ENCODE data around the gene GBX1.

Gene GBX1

GRCh38 chr7:151129117-151129959 lies 38.2 kb downstream of the GBX1 start:
- DNase-seq (ENCODE audit: low read depth) = no peak
- Histone ChIP-seq H3K4me3 (ENCODE audit: low read length) (no peak overlapping the region), H3K9ac (ENCODE audit: low read length) (no peak overlapping the region), H3K9me3 (ENCODE audit: control insufficient read depth, low read length) (no peaks in the 10 kb centered on the region), H3K4me1 (ENCODE audit: control insufficient read depth, insufficient read depth, low read length) (peaks cover 7% of the 10 kb centered on the region), H3K27me3 (replicated peaks; ENCODE audit: control insufficient read depth, insufficient read depth, low read length) (no peaks in the 10 kb centered on the region), H3K36me3 (ENCODE audit: control insufficient read depth, insufficient read depth, low read length, severe bottlenecking) (peaks cover 64% of the 10 kb centered on the region)

GRCh38 chr7:151128716-151129115 lies 38.8 kb downstream of the GBX1 start:
- no peak overlapping the region for H3K9ac ChIP-seq (ENCODE audit: low read length)
- no peaks in the 10 kb centered on the region for H3K27me3 ChIP-seq (replicated peaks; ENCODE audit: control insufficient read depth, insufficient read depth, low read length)
- DNase-seq (ENCODE audit: low read depth) = no peak
- peaks cover 61% of the 10 kb centered on the region for H3K36me3 ChIP-seq (ENCODE audit: control insufficient read depth, insufficient read depth, low read length, severe bottlenecking)
- peaks cover 7% of the 10 kb centered on the region for H3K4me1 ChIP-seq (ENCODE audit: control insufficient read depth, insufficient read depth, low read length)
- H3K9me3 ChIP-seq (ENCODE audit: control insufficient read depth, low read length) = no peaks in the 10 kb centered on the region
- H3K4me3 ChIP-seq (ENCODE audit: low read length) = no peak overlapping the region

GRCh38 chr7:151128144-151128543 lies 39.4 kb downstream of the GBX1 start:
- Histone ChIP-seq H3K4me1 (ENCODE audit: control insufficient read depth, insufficient read depth, low read length) (peaks cover 7% of the 10 kb centered on the region), H3K27me3 (replicated peaks; ENCODE audit: control insufficient read depth, insufficient read depth, low read length) (no peaks in the 10 kb centered on the region), H3K4me3 (ENCODE audit: low read length) (no peak overlapping the region), H3K9ac (ENCODE audit: low read length) (no peak overlapping the region), H3K9me3 (ENCODE audit: control insufficient read depth, low read length) (no peaks in the 10 kb centered on the region), H3K36me3 (ENCODE audit: control insufficient read depth, insufficient read depth, low read length, severe bottlenecking) (peaks cover 63% of the 10 kb centered on the region)
- no peak for DNase-seq (ENCODE audit: low read depth)

GRCh38 chr7:151126491-151127137 lies 40.9 kb downstream of the GBX1 start:
- DNase-seq (ENCODE audit: low read depth) = no peak
- Histone ChIP-seq H3K4me1 (ENCODE audit: control insufficient read depth, insufficient read depth, low read length) (peaks cover 7% of the 10 kb centered on the region), H3K36me3 (ENCODE audit: control insufficient read depth, insufficient read depth, low read length, severe bottlenecking) (peaks cover 62% of the 10 kb centered on the region), H3K9me3 (ENCODE audit: control insufficient read depth, low read length) (no peaks in the 10 kb centered on the region), H3K9ac (ENCODE audit: low read length) (no peak overlapping the region), H3K4me3 (ENCODE audit: low read length) (no peak overlapping the region), H3K27me3 (replicated peaks; ENCODE audit: control insufficient read depth, insufficient read depth, low read length) (no peaks in the 10 kb centered on the region)

- peaks cover 7% of the 10 kb centered on the region for H3K4me1 ChIP-seq (ENCODE audit: control insufficient read depth, insufficient read depth, low read length)
- no peaks in the 10 kb centered on the region for H3K9me3 ChIP-seq (ENCODE audit: control insufficient read depth, low read length)
- no peak for DNase-seq (ENCODE audit: low read depth)
- H3K4me3 ChIP-seq (ENCODE audit: low read length) = peak overlapping the region; percentile 64
- H3K36me3 ChIP-seq (ENCODE audit: control insufficient read depth, insufficient read depth, low read length, severe bottlenecking) = peaks cover 62% of the 10 kb centered on the region
- H3K9ac ChIP-seq (ENCODE audit: low read length) = peak overlapping the region; percentile 12
- H3K27me3 ChIP-seq (replicated peaks; ENCODE audit: control insufficient read depth, insufficient read depth, low read length) = no peaks in the 10 kb centered on the region
Observed at GRCh38 chr7:151125846-151126481, 41.5 kb downstream of the GBX1 start.

- peaks cover 7% of the 10 kb centered on the region for H3K4me1 ChIP-seq (ENCODE audit: control insufficient read depth, insufficient read depth, low read length)
- no peaks in the 10 kb centered on the region for H3K9me3 ChIP-seq (ENCODE audit: control insufficient read depth, low read length)
- peak overlapping the region; percentile 12 for H3K9ac ChIP-seq (ENCODE audit: low read length)
- DNase-seq (ENCODE audit: low read depth) = no peak
- H3K27me3 ChIP-seq (replicated peaks; ENCODE audit: control insufficient read depth, insufficient read depth, low read length) = no peaks in the 10 kb centered on the region
- peaks cover 64% of the 10 kb centered on the region for H3K36me3 ChIP-seq (ENCODE audit: control insufficient read depth, insufficient read depth, low read length, severe bottlenecking)
- peak overlapping the region; percentile 64 for H3K4me3 ChIP-seq (ENCODE audit: low read length)
Observed at GRCh38 chr7:151125470-151125845, 42.0 kb downstream of the GBX1 start.

GRCh38 chr7:151124899-151125399 lies 42.5 kb downstream of the GBX1 start:
- Histone ChIP-seq H3K9me3 (ENCODE audit: control insufficient read depth, low read length) (no peaks in the 10 kb centered on the region), H3K9ac (ENCODE audit: low read length) (peak overlapping the region; percentile 12), H3K36me3 (ENCODE audit: control insufficient read depth, insufficient read depth, low read length, severe bottlenecking) (peaks cover 64% of the 10 kb centered on the region), H3K27me3 (replicated peaks; ENCODE audit: control insufficient read depth, insufficient read depth, low read length) (no peaks in the 10 kb centered on the region), H3K4me1 (ENCODE audit: control insufficient read depth, insufficient read depth, low read length) (peaks cover 7% of the 10 kb centered on the region), H3K4me3 (ENCODE audit: low read length) (peak overlapping the region; percentile 64)
- no peak for DNase-seq (ENCODE audit: low read depth)

GRCh38 chr7:151124481-151124880 lies 43.0 kb downstream of the GBX1 start:
- peaks cover 64% of the 10 kb centered on the region for H3K36me3 ChIP-seq (ENCODE audit: control insufficient read depth, insufficient read depth, low read length, severe bottlenecking)
- no peaks in the 10 kb centered on the region for H3K9me3 ChIP-seq (ENCODE audit: control insufficient read depth, low read length)
- no peak for DNase-seq (ENCODE audit: low read depth)
- H3K4me3 ChIP-seq (ENCODE audit: low read length) = no peak overlapping the region
- H3K27me3 ChIP-seq (replicated peaks; ENCODE audit: control insufficient read depth, insufficient read depth, low read length) = no peaks in the 10 kb centered on the region
- H3K4me1 ChIP-seq (ENCODE audit: control insufficient read depth, insufficient read depth, low read length) = peaks cover 7% of the 10 kb centered on the region
- H3K9ac ChIP-seq (ENCODE audit: low read length) = no peak overlapping the region

GRCh38 chr7:151123822-151124464 lies 43.6 kb downstream of the GBX1 start:
- H3K27me3 ChIP-seq (replicated peaks; ENCODE audit: control insufficient read depth, insufficient read depth, low read length) = no peaks in the 10 kb centered on the region
- peaks cover 65% of the 10 kb centered on the region for H3K36me3 ChIP-seq (ENCODE audit: control insufficient read depth, insufficient read depth, low read length, severe bottlenecking)
- peaks cover 7% of the 10 kb centered on the region for H3K4me1 ChIP-seq (ENCODE audit: control insufficient read depth, insufficient read depth, low read length)
- no peaks in the 10 kb centered on the region for H3K9me3 ChIP-seq (ENCODE audit: control insufficient read depth, low read length)
- no peak overlapping the region for H3K9ac ChIP-seq (ENCODE audit: low read length)
- H3K4me3 ChIP-seq (ENCODE audit: low read length) = no peak overlapping the region
- DNase-seq (ENCODE audit: low read depth) = peak; percentile 90

- Histone ChIP-seq H3K4me3 (ENCODE audit: low read length) (no peak overlapping the region), H3K9me3 (ENCODE audit: control insufficient read depth, low read length) (no peaks in the 10 kb centered on the region), H3K9ac (ENCODE audit: low read length) (no peak overlapping the region), H3K36me3 (ENCODE audit: control insufficient read depth, insufficient read depth, low read length, severe bottlenecking) (peaks cover 65% of the 10 kb centered on the region), H3K27me3 (replicated peaks; ENCODE audit: control insufficient read depth, insufficient read depth, low read length) (no peaks in the 10 kb centered on the region), H3K4me1 (ENCODE audit: control insufficient read depth, insufficient read depth, low read length) (peaks cover 7% of the 10 kb centered on the region)
- DNase-seq (ENCODE audit: low read depth) = no peak
Observed at GRCh38 chr7:151123158-151123821, 44.2 kb downstream of the GBX1 start.

All from adipocyte (in vitro differentiated cells).